GM20431 (cell line): ENCODE results near the gene COTL1.

Source experiments
- in situ Hi-C: fragments of 300-500 bp; cut with MseI, MboI; formaldehyde crosslinking; loops from one replicate; pipeline ENCODE4 v1.15.0; 2020; ENCODE audit warnings: low sequenced_read_pairs; ENCODE audit not compliant: unreplicated experiment

The COTL1 gene, protein sequence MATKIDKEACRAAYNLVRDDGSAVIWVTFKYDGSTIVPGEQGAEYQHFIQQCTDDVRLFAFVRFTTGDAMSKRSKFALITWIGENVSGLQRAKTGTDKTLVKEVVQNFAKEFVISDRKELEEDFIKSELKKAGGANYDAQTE

DNA sequence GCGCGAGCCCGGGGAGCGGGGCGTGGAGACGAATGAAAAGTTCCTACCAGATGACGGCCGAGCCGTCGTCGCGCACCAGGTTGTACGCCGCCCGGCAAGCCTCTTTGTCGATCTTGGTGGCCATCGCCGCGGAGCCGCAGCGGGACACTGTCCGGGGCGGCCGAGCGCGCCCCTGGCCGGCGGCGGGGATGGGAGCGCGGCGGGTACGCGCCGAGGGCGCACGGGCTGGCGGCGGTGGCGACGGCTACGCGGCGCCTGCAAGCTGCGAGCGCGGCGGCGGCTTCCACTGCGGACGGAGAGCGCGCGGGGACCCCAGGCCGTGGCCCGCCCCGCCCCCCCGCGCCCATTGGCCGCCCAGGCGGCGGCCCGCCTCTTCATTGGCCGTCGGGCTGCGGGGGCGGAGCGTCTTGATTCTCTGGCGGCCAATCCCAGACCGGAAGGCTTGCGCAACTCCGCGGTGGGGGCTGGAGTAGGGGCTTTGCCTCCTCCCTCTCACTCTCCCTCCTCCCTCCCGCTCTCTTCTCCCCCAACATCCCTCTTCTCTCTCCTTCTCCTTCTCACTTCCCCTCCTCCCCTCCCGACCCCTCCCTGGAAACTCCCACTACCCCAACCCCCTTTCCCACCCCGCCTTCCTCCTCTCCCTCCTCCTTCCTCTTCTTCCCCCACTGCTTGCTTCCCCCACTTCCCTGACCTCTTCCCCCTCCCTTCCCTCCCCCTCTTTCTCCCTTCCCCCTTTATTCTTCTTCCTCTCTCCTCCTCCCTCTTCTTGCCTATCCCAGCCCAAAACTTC is at the start of gene COTL1:
Gene COTL1, minus strand, starts transcription at position 288 of the 790 bp plus-strand sequence. Its CDS starts 164 bp downstream, at position 124.
- in situ Hi-C loops, result no loop called here

DNA sequence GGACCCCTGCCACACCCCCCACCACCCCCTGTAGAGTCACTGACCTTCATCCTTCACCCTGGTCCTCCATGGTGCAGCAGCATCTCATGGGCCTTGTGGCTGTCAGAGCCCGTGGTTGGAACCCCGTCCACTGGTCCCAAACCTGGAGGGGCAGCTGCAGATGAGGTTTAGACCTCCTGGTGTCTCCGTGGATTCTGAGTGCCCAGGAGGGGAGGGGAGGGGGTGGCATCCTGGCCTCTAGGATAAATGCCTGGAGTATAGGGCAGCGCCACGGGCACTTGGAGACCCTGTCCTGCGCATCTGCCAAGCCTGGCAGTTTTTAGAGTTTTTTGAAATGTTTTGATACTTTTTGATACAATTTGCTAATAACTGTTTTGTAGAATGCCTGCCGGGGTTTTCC is 48.0 kb upstream of the COTL1 start:
- in situ Hi-C loops, result no loop called here

DNA sequence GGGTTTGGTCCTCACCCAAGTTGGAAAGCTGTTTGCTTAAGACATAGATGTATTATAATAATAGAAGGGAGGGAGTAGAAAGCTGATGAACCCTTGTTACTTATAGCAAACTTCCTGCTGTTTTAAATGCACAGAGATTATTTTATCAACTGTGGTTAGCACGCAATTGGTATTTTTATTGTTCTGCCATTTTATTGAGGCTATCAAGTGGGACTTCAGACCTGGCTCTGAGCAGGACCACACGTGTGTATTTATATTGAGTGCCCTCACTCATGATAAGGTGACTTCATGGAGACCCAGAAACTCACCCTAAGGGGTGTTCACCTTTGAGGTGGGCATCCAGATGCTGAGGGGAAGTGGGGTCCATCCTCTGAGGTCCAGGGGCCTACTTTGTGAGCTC is 47.5 kb upstream of the COTL1 start:
- in situ Hi-C loops, result no loop called here

DNA sequence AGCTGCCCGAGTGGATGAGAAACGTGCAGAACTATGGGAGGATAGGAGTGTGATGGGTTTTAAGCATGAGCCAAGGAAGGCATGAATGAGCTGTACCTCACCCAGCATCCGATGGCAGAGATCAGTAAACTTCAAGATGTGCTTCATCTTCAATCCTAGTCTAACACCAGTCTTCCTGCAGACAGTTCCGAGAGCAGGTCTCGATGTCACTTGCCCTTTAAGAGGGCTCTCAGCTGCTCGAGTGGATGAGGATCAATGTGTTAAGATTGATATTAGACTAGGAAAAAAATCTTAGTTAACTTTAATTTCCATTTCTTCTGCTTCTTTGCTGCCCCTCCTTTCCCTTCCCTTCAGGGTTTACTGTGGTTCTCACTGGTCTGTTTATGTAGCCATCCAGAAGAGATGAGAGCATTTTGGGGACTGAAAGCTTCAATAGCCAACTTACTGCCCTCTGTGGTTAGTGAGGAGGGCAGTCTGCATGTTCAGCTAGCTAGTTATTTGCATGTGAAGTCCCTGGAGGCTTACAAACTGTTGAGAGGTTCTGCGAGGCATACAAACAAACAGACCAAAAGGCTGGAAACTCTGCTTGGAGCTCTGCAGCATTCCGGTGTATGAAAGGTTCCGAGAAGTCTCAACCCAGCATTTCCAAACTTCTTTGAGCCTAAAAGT is 45.7 kb upstream of the COTL1 start:
- in situ Hi-C loops, result no loop called here

DNA sequence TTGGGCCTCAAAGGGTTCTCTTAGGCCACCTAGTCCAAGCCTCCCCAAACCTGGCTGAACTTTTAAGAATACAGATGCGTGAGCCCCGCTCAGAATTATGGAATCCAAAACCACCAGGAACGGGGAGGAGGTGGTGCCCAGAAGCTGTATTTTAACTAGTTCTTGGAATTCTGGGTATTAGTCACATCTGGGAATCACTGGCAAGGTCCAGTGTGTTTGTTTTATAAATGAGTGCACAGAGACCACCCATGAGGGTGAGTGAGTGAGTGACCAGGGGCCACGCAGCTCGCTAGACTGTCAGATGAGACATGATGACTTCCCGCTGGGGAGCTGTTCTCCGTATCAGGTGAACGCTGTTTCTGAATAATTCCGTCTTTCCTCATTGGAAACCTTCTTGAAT is 44.6 kb upstream of the COTL1 start:
- in situ Hi-C loops, result no loop called here

DNA sequence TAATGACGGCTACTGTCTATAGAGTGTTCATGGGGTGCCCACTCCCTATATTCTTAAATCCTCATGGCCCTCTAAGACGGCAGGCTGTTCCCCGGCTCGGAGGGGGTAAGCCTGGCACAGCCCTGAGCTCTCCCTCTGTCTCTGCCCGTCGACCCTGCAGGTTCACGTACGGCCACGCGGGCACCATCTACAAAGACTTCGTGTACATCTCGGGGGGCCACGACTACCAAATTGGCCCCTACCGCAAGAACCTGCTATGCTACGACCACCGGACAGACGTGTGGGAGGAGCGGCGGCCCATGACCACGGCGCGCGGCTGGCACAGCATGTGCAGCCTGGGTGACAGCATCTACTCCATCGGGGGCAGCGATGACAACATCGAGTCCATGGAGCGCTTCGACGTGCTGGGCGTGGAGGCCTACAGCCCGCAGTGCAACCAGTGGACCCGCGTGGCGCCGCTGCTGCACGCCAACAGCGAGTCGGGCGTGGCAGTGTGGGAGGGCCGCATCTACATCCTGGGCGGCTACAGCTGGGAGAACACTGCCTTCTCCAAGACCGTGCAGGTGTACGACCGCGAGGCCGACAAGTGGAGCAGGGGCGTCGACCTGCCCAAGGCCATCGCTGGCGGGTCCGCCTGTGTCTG is 43.7 kb upstream of the COTL1 start:
- in situ Hi-C loops, result no loop called here

DNA sequence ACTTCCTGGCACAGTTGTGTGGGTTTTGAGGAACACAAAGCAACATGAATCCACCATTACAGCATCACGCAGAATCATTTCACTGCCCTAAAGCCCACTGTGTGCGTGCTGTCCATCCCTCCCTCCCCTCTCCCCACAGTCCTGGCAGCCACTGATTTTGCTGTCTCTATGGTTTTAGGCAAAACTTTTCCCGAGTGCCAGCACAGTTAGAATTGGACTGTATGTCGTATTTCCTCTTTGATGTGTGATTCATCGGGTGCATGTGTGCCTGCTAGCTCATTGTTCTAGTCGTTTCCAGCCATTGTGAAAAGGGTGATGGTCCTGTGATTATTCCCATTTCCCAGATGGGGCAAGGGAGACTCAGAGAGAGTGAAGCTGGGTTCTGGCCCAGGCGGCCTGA is 43.1 kb upstream of the COTL1 start:
- in situ Hi-C loops, result no loop called here

DNA sequence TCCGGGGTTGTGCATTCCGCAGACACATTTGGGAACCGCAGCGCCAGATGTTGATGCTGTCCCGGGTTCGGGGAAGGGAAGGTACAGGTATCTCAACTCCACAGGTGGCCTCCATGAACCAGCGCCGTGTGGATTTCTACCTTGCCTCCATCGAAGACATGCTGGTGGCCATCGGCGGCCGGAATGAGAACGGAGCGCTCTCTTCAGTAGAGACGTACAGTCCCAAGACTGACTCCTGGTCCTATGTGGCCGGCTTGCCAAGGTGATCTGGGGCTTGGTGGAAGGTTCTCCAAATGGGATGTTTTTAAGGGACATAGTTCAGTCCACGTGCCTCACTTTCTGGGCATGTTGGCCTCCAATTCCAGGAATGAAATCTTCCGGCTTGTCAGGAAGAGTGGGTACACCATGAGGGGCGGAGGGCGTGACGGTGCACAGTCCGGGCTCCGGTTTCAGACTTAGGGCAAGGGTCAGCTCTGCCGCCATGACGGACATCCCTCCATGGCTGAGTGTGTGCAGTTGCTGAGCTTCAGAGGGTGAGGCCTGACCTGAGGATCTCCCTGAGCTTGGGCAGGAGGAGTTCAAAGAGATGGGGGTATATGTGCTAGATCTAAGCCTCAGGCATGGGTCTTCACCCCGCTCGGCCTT is 41.9 kb upstream of the COTL1 start:
- in situ Hi-C loops, result no loop called here

DNA sequence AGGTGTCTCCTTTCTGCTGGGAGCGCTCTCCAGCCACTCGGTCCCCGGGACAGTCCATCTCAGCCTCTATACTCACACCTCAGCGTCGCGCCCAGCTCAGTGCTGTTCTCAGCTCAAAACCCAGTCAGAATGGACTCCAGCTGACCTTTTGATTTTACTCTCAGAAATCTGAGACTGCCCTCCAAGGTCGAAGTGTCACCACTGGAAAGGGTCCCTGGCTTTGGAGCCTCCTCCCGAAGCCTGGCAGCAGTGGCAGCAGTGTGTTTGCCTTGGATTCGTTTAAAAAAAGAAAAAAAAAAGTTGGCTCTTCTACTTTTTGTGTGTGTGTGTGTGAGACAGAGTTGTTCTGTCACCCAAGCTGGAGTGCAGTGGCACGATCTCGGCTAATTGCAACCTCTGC is 40.8 kb upstream of the COTL1 start:
- in situ Hi-C loops, result no loop called here

DNA sequence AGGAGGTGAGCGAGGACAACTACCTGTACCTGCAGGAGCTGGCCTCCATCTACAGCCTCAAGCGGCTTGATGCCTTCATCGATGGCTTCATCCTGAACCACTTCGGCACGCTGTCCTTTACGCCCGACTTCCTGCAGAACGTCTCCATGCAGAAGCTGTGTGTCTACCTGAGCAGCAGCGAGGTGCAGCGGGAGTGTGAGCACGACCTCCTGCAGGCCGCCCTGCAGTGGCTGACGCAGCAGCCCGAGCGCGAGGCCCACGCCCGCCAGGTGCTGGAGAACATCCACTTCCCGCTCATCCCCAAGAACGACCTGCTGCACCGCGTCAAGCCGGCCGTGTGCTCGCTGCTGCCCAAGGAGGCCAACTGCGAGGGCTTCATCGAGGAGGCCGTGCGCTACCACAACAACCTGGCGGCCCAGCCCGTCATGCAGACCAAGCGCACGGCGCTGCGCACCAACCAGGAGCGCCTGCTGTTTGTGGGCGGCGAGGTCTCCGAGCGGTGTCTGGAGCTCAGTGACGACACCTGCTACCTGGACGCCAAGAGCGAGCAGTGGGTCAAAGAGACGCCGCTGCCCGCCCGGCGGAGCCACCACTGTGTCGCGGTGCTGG is 39.5 kb upstream of the COTL1 start:
- in situ Hi-C loops, result no loop called here

DNA sequence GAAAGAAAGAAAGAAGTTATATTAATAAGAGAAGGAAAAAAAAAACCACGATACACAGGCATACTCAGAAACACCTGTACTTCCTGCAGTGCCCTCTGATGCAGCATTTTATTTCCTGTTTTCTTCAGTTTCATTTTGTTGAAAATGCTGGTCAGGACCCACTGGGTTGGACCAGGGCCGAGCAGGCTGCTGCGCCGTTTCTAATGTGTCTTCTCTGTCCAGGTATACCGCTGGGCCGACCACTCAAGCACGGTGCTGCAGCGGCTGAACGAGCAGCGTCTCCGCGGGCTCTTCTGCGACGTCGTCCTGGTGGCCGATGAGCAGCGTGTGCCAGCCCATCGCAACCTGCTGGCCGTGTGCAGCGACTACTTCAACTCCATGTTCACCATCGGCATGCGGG is 38.8 kb upstream of the COTL1 start:
- in situ Hi-C loops, result no loop called here

DNA sequence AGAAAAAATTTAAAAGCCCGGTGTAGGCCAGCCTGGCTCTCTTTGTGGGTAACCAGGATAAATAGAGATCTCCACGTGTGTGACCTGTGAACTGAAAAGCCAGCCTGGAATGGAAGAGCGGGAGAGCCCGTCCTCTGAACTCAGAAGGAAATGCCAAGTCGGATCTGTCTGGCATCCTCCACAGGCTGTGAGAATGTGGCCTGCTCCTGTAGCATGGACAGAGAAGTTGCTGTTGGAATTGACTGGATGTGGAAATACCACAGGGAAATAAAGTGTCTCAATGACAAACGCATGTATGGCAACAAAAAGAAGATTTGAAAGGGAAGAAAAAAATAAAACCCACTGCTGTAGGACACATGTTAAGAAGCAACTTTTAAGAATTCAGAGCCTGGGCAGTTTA is 37.1 kb upstream of the COTL1 start:
- in situ Hi-C loops, result no loop called here

DNA sequence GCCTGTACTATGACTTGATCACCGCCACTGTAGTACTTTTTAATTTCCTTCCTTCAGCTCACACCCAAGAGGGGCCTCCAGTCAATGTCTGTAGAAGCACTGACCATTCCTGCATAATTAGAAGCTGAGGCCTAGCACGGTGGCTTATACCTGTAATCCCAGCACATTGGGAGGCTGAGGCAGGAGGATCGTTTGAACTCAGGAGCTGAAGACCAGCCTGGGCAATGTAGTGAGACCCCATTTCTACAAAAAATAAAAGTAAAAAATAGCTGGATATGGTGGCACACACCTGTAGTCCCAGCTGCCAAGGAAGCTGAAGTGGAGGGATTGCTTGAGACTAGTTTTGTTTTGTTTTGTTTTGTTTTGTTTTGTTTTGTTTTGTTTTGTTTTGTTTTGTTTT is 36.4 kb upstream of the COTL1 start:
- in situ Hi-C loops, result no loop called here

DNA sequence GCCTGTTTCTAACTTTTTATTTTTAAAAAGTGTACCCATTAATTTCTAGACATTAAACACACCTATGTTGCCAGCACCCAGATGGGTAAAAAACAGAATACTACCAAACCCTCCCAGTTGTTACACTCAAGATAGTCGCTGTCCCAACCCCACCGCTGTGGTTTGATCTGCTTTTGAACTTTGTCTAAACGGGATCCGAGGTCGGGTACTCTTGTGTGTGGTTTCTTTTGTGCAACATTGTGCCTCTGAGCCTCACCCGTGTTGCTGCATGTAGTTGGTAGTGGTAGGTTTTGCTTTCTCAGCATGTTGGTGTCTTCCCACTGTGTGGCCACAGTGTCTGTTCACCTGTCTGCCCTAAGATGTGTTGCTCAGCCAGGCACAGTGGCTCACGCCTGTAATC is 34.7 kb upstream of the COTL1 start:
- in situ Hi-C loops, result no loop called here

DNA sequence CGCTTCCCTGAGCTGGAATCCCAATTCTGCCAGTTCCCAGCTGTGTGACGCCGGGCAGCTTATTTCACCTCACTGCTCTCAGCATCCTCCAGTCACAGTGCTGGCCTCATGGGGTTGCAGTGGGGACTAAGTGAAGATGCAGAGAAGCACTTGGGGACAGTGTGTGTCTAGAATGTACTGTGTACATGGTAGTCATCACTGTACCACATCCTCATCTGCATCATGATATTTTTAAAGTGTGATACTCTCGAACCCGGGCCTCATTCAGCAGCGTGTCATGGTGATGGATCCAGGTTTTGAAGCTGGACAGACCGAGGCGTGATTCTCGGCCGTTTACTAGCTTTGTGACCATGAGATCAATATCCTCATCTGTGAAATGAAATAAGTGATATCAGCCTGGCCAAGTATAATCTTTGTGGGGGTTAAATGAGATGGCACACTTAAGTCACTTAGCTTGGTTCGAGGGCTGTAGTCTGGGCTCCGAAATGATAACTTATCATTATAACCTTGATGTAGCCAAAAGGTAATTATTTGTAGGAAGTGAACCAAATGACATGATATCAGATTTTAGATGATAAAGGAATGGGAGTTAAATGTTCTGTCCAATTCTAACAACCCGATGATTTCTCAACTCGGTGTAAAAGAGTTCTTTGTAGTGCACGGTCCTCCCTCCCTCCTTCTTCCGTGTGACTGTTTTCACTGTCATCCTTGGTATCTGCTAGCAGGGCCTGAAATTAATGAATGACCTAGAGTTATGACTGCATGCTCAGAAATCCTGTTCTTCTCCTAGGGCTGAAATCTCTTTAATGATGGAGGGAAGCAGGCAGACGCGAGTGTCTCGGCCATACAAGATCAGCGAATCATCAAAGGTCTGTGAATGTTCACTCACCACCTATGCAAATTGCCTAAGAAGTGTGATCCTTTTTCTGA is 32.4 kb upstream of the COTL1 start:
- in situ Hi-C loops, result no loop called here

DNA sequence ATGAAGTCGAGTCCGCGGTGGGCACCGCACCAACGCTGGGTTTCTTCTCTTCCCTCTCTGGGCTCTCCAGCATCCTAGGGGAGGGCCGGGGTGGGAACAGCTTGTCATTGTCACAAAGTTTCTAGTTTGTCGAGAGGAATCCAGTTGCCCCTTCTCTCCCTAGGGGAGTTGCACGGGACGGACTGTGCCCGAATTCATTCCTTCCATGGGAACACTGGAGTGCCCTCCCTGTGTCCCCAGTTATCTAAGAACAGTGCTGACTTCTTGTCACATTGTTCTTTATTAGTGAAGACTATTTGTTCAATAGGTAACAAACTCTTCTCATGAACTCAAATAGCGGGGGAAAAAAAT is 31.6 kb upstream of the COTL1 start:
- in situ Hi-C loops, result loop anchor here (25.0 kb wide), 2 partner anchors 88 to 313 kb away; no protein-coding TSS in a partner anchor

DNA sequence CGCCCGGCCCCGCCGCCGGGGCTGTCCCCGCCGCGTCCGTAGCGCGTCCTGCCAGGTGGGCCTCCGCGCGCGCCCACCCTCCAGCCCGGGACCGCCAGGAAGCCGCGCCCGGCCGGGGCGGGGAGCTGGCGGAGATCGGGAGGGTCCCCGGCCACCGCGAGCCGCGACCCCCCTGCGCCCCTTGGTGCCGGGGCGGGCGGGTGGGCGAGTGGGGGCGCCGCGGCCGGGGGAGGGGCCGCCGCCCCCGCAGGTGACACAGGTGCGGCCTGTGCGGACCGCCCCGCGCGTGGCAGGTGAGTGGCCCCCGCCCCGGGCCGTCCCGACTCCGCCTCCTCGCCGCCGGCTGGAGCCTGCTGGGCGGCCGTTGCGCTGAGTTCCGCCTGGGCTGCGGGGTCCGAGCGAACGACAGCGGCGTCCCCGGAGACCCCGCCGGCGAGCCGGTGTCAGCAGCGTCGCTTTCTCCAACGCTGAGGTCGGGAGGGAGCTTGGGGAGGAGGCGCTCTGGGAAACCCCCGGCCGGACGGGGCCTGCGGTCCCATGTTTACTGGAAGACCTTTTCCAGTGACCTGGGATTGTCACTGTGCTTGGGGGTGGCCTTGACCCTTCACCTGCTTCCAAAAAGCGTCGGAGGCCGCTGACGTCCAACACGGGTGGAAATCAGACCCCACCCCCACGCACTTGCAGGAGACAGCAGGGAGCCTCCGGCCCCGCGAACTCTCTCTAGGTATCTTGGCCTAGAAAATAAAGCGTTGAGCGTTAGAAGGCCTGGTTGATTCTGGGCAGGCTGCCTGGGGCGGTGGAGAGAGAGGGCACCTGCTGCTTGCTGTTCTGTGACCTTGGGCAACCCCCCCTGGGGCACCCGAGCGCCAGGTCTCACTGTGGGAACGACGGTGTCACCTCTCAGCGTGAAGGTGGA is 31.0 kb upstream of the COTL1 start:
- in situ Hi-C loops, result loop anchor here (25.0 kb wide), 2 partner anchors 88 to 313 kb away; no protein-coding TSS in a partner anchor
